ENCODE results near the gene CRYBB1. TPM values are rescaled to one million over a fixed set of nuclear protein-coding genes. Genes with fewer than 3 reads are reported as not detected.

The CRYBB1 gene
- total RNA-seq, 4 donors from 2014 or later = 0.55 to 4.1 TPM; not detected in 2

DNA sequence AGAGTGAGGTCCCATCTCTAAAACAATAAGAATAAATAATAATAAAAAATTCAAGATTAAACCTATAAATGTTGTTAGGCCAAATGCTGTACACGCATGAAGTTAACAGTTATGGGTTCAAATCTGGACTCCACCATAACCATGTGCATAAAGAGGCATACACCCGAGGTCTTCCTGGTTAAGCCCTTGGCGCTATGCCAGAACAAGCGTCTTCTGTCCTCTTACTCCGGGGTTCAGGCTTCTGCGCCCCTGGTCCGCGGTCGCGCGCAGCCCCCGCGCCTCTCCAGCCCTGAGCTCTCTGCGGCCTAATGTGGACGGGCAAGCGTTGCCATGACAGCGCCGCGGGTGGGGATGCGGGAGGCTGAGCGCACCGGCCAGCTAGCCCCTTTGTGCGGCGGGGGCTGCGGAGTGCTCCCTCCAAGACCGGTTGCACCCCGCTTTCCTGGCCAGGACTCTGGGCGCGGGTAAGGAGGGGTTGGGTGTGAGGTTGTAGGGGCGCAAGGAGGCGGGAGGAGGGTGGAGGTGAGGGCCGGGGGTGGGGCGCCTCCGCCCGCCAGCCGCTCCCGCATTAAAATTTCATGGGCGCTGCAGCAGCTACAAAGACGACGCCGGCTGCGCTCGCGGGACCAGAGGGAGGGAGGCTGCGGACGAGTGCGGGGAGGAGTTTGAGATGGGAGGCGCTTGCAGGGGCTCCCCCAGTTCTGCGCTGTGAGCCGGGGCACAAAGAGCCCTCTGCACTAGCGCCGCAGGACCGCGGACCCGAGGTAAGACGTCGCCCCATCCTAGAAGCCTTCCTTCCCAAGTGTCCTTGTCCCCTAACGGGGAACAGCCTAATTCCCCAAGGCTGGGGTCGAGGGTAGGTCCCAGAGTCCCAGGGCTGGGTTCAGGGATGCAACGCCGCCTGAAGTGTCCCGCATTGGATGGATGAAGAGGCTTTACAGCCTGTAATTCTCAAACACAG lies 39.3 kb upstream of the CRYBB1 start, which contains the start of gene MIAT:
TSS of gene MIAT (plus strand) at position 698 of the 961 bp plus-strand sequence.
- Histone ChIP-seq H3K27ac (no peak within 1 kb of the TSS), H3K9me3 (no peaks in the 10 kb centered on the region), H3K36me3 (no peaks in the 10 kb centered on the region), H3K4me1 (peaks cover 2 to 7% of the 10 kb centered on the region in 2 donors), H3K4me3 (no peak within 1 kb of the TSS), H3K27me3 (peaks cover 15 to 17% of the 10 kb centered on the region in 2 donors)
- intact Hi-C loops (cut with DNase I; ENCODE audit: low total_unique reads) = no loop called here
- no peak for DNase-seq
- TF ChIP-seq POLR2A (IDR thresholded peaks at IDR 0.05) = no peak
- TF ChIP-seq, protein P1, sequence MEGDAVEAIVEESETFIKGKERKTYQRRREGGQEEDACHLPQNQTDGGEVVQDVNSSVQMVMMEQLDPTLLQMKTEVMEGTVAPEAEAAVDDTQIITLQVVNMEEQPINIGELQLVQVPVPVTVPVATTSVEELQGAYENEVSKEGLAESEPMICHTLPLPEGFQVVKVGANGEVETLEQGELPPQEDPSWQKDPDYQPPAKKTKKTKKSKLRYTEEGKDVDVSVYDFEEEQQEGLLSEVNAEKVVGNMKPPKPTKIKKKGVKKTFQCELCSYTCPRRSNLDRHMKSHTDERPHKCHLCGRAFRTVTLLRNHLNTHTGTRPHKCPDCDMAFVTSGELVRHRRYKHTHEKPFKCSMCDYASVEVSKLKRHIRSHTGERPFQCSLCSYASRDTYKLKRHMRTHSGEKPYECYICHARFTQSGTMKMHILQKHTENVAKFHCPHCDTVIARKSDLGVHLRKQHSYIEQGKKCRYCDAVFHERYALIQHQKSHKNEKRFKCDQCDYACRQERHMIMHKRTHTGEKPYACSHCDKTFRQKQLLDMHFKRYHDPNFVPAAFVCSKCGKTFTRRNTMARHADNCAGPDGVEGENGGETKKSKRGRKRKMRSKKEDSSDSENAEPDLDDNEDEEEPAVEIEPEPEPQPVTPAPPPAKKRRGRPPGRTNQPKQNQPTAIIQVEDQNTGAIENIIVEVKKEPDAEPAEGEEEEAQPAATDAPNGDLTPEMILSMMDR (IDR thresholded peaks at IDR 0.05) = no peak

DNA sequence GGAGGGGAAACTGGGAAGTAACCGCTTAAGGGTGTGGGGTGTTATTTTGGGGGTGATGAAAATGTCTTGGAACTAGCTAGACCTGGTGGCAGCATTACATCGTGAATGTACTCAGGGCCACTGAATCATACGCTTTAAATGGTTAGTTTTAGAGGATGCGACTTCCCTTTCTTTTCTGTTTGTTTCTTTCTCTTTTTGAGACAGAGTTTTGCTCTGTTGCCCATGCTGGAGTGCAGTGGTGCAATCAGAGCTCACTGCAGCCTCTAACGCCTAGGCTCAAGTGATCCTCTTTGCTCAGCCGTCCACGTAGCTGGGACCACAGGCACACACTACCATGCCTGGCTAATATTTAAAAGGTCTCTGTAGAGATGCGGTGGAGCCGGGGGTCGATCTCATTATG lies 34.0 kb upstream of the CRYBB1 start:
- Histone ChIP-seq H3K4me3 (no peak overlapping the region), H3K9me3 (no peaks in the 10 kb centered on the region), H3K4me1 (no peaks in the 10 kb centered on the region), H3K36me3 (no peaks in the 10 kb centered on the region), H3K27me3 (peaks cover 0 to 3% of the 10 kb centered on the region in 2 donors), H3K27ac (no peak overlapping the region)
- intact Hi-C loops (cut with DNase I; ENCODE audit: low total_unique reads) = no loop called here
- TF ChIP-seq, protein P1 (IDR thresholded peaks at IDR 0.05) = no peak
- no peak for TF ChIP-seq POLR2A (IDR thresholded peaks at IDR 0.05)
- no peak for DNase-seq

DNA sequence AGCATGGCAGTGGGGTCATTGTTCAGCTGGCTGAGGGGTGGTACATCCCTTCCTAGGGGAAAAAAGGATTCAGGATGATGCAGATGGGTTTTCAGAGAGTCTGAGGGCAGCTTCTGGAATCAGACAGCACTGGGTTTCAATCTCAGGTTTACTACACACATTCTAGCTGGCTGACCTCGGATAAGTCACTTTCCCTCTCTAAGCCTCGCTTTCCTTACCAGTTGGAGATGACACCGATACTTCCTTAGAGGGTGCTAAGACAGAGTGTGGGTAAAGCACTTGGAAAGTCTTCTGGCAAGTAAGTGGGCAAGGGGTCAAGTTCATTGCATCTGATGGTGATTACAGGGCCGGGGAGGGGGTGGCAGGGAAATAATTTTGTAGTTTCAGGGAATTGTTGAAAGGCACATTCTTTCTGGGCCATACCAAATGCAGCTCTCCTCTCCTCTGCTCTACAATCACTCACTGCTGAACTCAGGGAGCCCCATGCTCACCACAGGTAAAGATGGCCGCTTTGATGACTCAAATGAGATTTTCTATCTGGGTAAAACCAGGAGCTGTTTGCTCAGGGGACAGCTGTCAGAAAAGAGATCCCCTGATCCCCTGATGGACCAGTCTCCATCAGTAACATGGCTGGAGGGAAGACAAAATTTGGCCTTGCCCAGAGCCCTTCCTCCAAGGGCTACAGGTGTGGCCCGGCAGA lies 33.0 kb upstream of the CRYBB1 start:
- H3K9me3 ChIP-seq = no peaks in the 10 kb centered on the region
- intact Hi-C loops (cut with DNase I; ENCODE audit: low total_unique reads) = no loop called here
- no peak overlapping the region for H3K4me3 ChIP-seq
- no peaks in the 10 kb centered on the region for H3K27me3 ChIP-seq
- DNase-seq = no peak
- H3K36me3 ChIP-seq = no peaks in the 10 kb centered on the region
- no peak for TF ChIP-seq POLR2A (IDR thresholded peaks at IDR 0.05)
- TF ChIP-seq, protein P1 (IDR thresholded peaks at IDR 0.05) = no peak
- H3K4me1 ChIP-seq = no peaks in the 10 kb centered on the region
- no peak overlapping the region for H3K27ac ChIP-seq

DNA sequence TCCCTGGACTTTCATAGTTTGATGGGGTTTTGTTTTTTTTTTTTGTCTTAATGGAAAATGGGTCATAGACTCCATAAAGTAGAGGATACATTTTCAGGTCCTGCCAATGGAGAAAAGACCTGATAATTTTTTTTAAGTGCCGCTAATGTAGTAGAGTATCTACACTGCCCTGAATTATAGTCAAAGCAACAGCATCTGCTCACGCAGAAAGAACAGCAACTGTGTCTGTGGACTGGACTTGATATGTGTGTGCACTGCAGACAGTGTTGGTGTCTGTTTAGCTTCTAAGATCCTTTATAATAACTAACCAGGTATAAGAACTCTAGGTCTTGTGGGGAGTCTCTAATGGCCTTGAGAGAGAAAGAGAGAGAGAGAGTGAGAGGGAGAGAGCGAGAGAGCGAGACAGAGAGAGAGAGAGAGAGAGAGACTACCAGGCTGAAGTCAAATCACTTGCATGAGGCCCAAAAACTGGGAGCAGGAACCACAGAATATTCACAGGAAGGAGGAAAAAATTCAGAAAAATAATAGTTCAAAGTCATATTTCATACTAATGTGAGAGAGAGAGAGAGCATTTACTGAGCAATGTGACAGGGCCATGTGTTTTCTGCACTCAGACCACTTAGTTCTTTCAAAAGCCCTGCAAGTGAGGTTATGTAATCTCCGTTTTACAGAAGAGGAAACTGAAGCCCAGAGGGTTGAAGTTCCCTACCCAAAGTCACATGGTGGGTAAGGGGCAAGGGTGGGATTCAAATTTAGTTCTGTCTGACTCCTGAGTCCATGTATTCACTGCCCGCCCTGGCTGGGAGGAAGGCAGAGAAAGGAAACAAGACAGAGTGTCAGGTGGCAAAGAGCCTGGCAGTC lies 30.9 kb upstream of the CRYBB1 start:
- Histone ChIP-seq H3K9me3 (no peaks in the 10 kb centered on the region), H3K4me3 (no peak overlapping the region), H3K27ac (no peak overlapping the region), H3K27me3 (no peaks in the 10 kb centered on the region), H3K36me3 (no peaks in the 10 kb centered on the region), H3K4me1 (no peaks in the 10 kb centered on the region)
- intact Hi-C loops (cut with DNase I; ENCODE audit: low total_unique reads) = no loop called here
- no peak for DNase-seq
- TF ChIP-seq POLR2A (IDR thresholded peaks at IDR 0.05) = no peak
- TF ChIP-seq, protein P1 (IDR thresholded peaks at IDR 0.05) = no peak

Data from uterus (tissue), 4 donors.